ENCODE measurements around the gene FAM83D. TPM values are rescaled to one million over a fixed set of nuclear protein-coding genes. Genes with fewer than 3 reads are reported as not detected.

Gene FAM83D
- total and polyA plus RNA-seq, 2 experiments from 2014 or later = 7.4 to 45.4 TPM

GRCh38 chr20:38975539-38976120, 49.4 kb downstream of the FAM83D start:
- Histone ChIP-seq H3K27me3 (no peaks in the 10 kb centered on the region), H3K9me3 (ENCODE audit: low read depth) (no peaks in the 10 kb centered on the region), H3K4me1 (ENCODE audit: low read depth) (no peaks in the 10 kb centered on the region), H3K36me3 (peaks cover 2% of the 10 kb centered on the region), H3K4me3 (no peak overlapping the region), H3K27ac (no peak overlapping the region)
- no peak for DNase-seq (ENCODE audit: low read depth in 1 of 2, low spot score in 1 of 2)
- TF ChIP-seq CTCF (IDR thresholded peaks at IDR 0.05; ENCODE audit: low read depth, low read length) = no peak

- Histone ChIP-seq H3K9me3 (ENCODE audit: low read depth) (no peaks in the 10 kb centered on the region), H3K27me3 (no peaks in the 10 kb centered on the region), H3K4me3 (no peak overlapping the region), H3K4me1 (ENCODE audit: low read depth) (no peaks in the 10 kb centered on the region), H3K27ac (no peak overlapping the region), H3K36me3 (no peaks in the 10 kb centered on the region)
- no peak for TF ChIP-seq CTCF (IDR thresholded peaks at IDR 0.05; ENCODE audit: low read depth, low read length)
- DNase-seq (ENCODE audit: low read depth in 1 of 2, low spot score in 1 of 2) = no peak
These were observed 53.2 kb downstream of the FAM83D start for GRCh38 chr20:38979434-38979833.

- H3K4me1 ChIP-seq (ENCODE audit: low read depth) = no peaks in the 10 kb centered on the region
- no peak for TF ChIP-seq CTCF (IDR thresholded peaks at IDR 0.05; ENCODE audit: low read depth, low read length)
- DNase-seq (ENCODE audit: low read depth in 1 of 2, low spot score in 1 of 2) = no peak
- no peaks in the 10 kb centered on the region for H3K27me3 ChIP-seq
- H3K9me3 ChIP-seq (ENCODE audit: low read depth) = no peaks in the 10 kb centered on the region
- H3K36me3 ChIP-seq = no peaks in the 10 kb centered on the region
- no peak overlapping the region for H3K27ac ChIP-seq
- H3K4me3 ChIP-seq = no peak overlapping the region
These were observed 53.6 kb downstream of the FAM83D start for GRCh38 chr20:38979842-38980241.

GRCh38 chr20:38982291-38982690, 56.1 kb downstream of the FAM83D start:
- TF ChIP-seq CTCF (IDR thresholded peaks at IDR 0.05; ENCODE audit: low read depth, low read length) = no peak

GRCh38 chr20:38985060-38985459, 58.8 kb downstream of the FAM83D start:
- Histone ChIP-seq H3K36me3 (peaks cover 11% of the 10 kb centered on the region), H3K4me1 (ENCODE audit: low read depth) (peaks cover 7% of the 10 kb centered on the region), H3K27ac (no peak overlapping the region), H3K9me3 (ENCODE audit: low read depth) (no peaks in the 10 kb centered on the region), H3K4me3 (no peak overlapping the region), H3K27me3 (no peaks in the 10 kb centered on the region)
- DNase-seq (ENCODE audit: low read depth in 1 of 2, low spot score in 1 of 2) = no peak
- TF ChIP-seq CTCF (IDR thresholded peaks at IDR 0.05; ENCODE audit: low read depth, low read length) = no peak

More at GRCh38 chr20:38982291-38982690, 56.1 kb downstream of the FAM83D start:
- H3K27ac ChIP-seq = no peak overlapping the region
- H3K4me3 ChIP-seq = no peak overlapping the region
- no peaks in the 10 kb centered on the region for H3K27me3 ChIP-seq
- H3K4me1 ChIP-seq (ENCODE audit: low read depth) = peaks cover 7% of the 10 kb centered on the region
- no peak for DNase-seq (ENCODE audit: low read depth in 1 of 2, low spot score in 1 of 2)
- H3K36me3 ChIP-seq = no peaks in the 10 kb centered on the region
- no peaks in the 10 kb centered on the region for H3K9me3 ChIP-seq (ENCODE audit: low read depth)

Measured in cardiac muscle cell (in vitro differentiated cells and primary cell).